GM21529 (cell line): ENCODE results near the gene FKBP3.
"Not testable (repeated sequence)": the region's sequence is repeated elsewhere in the genome, so short reads cannot be mapped to it uniquely, and the experiment has no call there.

Experiments used
- ATAC-seq: cut with Tn5 transposase; IDR thresholded peaks from one replicate; pipeline ENCODE4 v1.9.1; 2021; ENCODE audit not compliant: unreplicated experiment

The FKBP3 gene

GRCh38 chr14:45134051-45134958 is at the start of gene FKBP3:
TSS of gene FKBP3 (minus strand) at chr14:45134481. CDS start at chr14:45134456, 25 bp downstream.
- ATAC-seq, result peak; percentile 85

GRCh38 chr14:45181806-45182205 is 47.5 kb upstream of the FKBP3 start:
- no peak for ATAC-seq

- ATAC-seq, result no peak
Observed at GRCh38 chr14:45181329-45181728, 47.0 kb upstream of the FKBP3 start.

GRCh38 chr14:45177076-45177475 is 42.8 kb upstream of the FKBP3 start:
- no peak for ATAC-seq

GRCh38 chr14:45169906-45170305 is 35.6 kb upstream of the FKBP3 start:
- ATAC-seq, result no peak

GRCh38 chr14:45156067-45156466 is 21.8 kb upstream of the FKBP3 start:
- no peak for ATAC-seq

GRCh38 chr14:45150386-45150890 is 16.2 kb upstream of the FKBP3 start:
- ATAC-seq, result no peak

- no peak for ATAC-seq
Observed at GRCh38 chr14:45149602-45150001, 15.3 kb upstream of the FKBP3 start.

GRCh38 chr14:45145214-45145613 is 10.9 kb upstream of the FKBP3 start:
- peak; percentile 69 for ATAC-seq

- ATAC-seq, result peak; percentile 51
Observed at GRCh38 chr14:45144658-45145057, 10.4 kb upstream of the FKBP3 start.

GRCh38 chr14:45142083-45142482 is 7.8 kb upstream of the FKBP3 start:
- not testable (repeated sequence) for ATAC-seq

- no peak for ATAC-seq
Observed at GRCh38 chr14:45140661-45141187, 6.4 kb upstream of the FKBP3 start.

- no peak for ATAC-seq
Observed at GRCh38 chr14:45136399-45136798, 2.1 kb upstream of the FKBP3 start.

- ATAC-seq, result peak; percentile 38
Observed at GRCh38 chr14:45135659-45136395, 1.5 kb upstream of the FKBP3 start, which contains the start of gene FANCM. TSS of gene FANCM (plus strand) at chr14:45135930. CDS start at chr14:45136032, 102 bp downstream.

- ATAC-seq, result no peak
Observed at GRCh38 chr14:45135156-45135555, 875 bp upstream of the FKBP3 start.

GRCh38 chr14:45133683-45134050 is 614 bp downstream of the FKBP3 start:
- no peak for ATAC-seq

GRCh38 chr14:45128963-45129629 is 5.2 kb downstream of the FKBP3 start:
- no peak for ATAC-seq

GRCh38 chr14:45125754-45126153 is 8.5 kb downstream of the FKBP3 start:
- ATAC-seq, result no peak

GRCh38 chr14:45123271-45123670 is 11.0 kb downstream of the FKBP3 start:
- ATAC-seq, result no peak

- no peak for ATAC-seq
Observed at GRCh38 chr14:45120096-45120495, 14.2 kb downstream of the FKBP3 start.

- no peak for ATAC-seq
Observed at GRCh38 chr14:45118594-45118993, 15.7 kb downstream of the FKBP3 start.
